ENCODE measurements around the gene GPR148.
"Not testable (repeated sequence)": the region's sequence is repeated elsewhere in the genome, so short reads cannot be mapped to it uniquely, and the experiment has no call there.

The GPR148 gene, protein sequence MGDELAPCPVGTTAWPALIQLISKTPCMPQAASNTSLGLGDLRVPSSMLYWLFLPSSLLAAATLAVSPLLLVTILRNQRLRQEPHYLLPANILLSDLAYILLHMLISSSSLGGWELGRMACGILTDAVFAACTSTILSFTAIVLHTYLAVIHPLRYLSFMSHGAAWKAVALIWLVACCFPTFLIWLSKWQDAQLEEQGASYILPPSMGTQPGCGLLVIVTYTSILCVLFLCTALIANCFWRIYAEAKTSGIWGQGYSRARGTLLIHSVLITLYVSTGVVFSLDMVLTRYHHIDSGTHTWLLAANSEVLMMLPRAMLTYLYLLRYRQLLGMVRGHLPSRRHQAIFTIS

DNA sequence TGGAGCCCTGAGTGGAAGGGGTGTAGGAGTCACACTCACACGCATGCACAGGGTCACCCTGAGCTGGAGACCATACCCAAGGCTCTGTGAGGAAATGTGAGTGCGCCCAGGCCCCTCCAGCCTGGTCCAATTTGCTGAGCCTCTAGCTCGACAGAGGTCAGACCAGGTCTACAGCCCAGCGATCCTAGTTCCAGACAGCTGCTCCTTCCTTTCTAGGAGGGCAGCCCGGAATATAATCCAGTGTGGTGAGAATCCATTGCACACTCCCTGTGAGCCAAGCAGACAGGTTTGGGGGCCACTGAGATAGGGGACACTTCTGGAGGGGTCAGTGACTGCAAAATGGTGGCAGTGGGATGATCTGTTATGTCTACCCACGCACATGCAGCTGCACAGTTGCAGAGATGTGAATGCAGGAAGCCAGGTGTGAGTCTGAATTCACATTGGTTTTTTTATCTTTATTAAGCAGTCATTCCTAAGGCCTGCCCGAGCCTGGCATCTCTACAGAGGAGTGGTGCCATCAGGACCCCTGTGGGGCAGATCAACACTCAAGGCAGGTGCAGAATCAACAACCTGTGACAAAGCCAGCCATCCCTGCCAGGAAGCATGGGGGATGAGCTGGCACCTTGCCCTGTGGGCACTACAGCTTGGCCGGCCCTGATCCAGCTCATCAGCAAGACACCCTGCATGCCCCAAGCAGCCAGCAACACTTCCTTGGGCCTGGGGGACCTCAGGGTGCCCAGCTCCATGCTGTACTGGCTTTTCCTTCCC is at the start of gene GPR148:
Gene GPR148, plus strand, starts transcription at position 522 of the 768 bp plus-strand sequence. Its CDS starts 82 bp downstream, at position 604.
- in situ Hi-C loops (cut with HindIII; ENCODE audit: low sequenced_read_pairs): no loop called here

DNA sequence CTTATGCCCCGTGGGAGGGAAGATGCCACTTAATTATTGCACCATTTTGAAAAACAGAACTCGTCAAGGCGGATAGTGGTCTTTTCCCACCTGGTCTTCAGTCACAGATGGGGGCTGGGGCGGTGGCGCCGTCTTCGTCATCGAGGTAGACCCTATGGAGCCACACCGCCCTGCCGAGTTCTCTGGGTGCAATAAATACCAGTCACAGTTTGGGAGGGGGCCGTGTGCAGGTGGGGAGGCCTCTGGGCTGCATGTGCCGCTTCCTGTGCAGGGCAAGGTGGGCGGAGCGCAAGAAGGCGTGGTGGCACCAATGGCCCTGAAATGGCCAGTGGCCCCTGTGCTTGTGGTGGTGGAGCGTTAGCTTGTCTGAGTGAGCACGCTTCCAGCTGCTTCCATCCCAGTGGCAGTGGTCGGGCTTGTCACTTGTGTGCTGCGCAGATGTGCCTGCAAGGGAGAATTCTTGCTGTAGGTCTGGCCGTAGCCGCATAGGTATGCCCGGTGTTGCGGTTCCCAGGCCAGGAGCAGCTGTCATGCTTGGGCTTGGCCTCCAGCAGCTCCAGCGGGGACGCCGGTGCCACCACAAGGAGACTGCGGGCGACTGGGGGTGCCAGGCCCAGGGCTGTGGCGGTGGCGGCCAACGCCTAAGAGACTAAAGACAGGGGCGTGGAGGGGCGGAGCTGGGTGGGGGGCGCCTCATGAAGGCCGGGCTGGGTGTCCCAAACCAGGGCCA is 36.7 kb upstream of the GPR148 start:
- in situ Hi-C loops (cut with HindIII; ENCODE audit: low sequenced_read_pairs): not testable (repeated sequence)

DNA sequence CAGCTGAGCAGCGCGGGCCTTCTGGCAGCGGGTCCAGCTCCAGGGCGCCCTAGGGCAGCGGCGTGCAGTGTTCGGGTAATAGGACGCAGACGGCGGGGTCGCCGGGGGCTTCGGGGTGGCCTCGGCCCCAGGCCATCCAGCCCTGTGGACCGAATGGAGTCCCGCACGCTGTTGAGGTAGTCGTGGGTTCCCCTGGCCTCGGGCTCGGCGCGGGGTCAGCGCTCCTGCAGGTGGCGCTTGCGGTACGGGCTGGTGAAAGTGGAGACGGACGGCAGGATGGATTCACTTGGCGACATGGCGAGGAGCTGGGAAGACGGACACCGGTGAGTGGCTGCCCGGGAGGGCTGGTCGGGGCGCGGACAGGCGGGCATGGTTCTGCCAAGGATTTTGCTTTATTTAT is 35.4 kb upstream of the GPR148 start:
- in situ Hi-C loops (cut with HindIII; ENCODE audit: low sequenced_read_pairs): not testable (repeated sequence)

DNA sequence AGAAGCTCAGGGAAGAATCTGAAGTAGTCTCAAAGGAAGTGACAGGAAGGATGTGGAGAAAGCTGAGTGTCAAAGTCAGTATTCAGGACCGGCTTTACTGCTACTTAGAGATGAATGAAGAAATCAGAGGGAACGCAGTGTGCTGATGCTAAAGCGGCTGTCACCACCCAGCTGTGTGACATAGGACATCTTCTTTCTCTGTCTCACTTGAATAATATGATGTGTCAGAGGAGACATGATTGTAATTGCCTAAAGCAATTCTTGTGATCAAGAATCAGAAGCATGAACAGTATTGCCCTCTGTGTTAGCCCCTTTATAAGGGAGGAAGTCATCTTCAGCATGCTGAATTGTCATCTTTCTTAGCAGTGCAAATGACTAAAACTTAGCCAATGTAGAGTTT is 25.6 kb upstream of the GPR148 start:
- in situ Hi-C loops (cut with HindIII; ENCODE audit: low sequenced_read_pairs): not testable (repeated sequence)

DNA sequence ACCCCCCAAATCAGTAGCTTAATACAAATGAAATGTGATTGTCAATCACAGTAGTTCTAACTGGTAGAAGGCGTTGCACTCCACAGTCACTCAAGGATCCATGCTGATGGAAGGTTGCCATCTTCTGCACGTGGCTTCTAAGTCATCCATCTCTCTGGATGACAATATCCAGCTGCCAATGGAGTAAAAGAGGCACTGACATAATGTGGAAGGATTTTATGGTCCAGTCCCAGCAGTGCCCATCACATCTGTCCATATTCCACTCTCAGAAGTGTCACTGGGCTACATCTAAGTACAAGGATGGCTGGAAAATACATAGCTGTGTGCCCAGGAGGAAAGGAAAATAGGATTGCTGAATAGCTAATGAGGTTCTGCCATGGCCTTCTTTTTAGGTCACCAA is 14.1 kb upstream of the GPR148 start:
- in situ Hi-C loops (cut with HindIII; ENCODE audit: low sequenced_read_pairs): not testable (repeated sequence)

DNA sequence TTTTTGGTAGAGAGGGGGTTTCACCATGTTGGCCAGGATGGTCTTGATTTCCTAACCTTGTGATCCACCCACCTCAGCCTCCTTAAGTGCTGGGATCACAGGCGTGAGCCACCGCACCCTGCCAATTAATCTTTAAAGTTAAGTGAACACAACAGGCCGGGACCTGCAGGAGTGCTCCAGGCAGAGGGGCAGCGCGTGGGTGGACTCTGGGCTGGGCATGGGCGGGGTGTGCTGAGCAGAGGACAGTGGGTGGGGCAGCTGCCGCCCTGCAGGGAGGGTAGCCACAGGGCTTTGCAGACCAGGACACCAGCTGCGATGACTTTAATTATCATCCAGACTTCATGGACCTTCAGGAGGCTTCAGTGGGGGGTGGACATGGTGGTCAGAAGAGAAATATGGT is 8.8 kb upstream of the GPR148 start:
- in situ Hi-C loops (cut with HindIII; ENCODE audit: low sequenced_read_pairs): no loop called here

DNA sequence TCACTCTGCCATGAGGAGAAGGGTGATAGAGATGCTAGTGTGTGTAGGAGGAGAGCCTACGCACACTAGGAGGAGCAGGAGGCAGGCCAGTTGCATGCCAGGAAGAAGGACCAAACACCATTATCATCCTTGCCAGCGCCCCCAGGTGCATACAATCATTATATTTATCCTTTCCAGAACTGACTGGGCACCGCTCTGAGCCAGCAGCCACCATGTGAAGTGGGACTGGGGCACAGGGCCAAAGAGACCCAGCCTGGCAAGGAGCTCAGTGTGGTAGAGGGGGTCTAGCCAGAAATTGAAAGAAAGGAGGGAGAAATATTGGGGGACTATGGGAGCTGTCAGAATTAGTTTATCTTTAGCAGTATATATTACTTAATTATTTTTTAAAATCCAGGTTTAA is 8.3 kb upstream of the GPR148 start:
- in situ Hi-C loops (cut with HindIII; ENCODE audit: low sequenced_read_pairs): no loop called here

DNA sequence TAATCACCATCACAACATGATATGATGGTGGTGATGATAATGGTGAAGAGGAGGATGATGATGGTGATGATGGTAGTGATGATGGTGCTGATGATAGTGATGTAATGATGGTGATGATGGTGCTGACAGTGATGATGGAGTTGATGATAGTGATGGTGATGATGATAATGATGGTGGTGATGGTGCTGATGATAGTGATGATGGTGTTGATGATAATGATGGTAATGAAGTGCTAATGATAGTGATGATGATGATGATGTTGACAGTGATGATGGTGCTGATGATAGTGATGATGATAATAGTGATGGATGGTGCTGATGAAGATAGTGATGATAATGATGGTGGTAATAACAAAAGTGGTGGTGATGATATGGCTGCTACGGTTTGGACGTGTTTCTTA is 4.4 kb upstream of the GPR148 start:
- in situ Hi-C loops (cut with HindIII; ENCODE audit: low sequenced_read_pairs): no loop called here

DNA sequence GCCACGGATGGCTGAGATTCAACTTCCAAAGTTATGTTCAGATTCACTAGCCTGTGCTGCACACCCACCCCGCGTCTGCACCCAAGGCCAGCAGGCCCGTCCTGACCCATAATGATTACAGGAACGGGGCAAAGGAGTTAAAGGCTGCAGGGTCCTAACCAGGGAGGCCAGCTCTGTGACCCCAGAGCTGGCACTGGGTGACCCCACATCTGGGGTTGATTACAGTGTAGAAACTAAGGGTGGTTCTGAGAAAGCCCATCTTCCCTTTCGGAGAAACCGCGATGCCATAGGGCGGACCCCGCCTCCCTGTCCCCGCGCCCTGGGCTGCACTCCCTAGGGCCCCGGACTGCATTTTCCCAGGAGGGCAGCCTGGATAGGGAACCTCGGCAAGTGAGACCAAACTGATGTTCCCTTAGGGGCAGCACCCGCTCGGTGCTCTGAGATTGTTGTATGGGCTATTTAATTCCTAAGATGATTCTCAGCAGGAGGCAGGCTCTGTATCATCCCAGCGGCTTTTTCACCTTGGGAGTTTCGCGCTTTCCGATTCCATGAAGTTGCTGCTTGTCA is 2.2 kb upstream of the GPR148 start:
- in situ Hi-C loops (cut with HindIII; ENCODE audit: low sequenced_read_pairs): no loop called here

DNA sequence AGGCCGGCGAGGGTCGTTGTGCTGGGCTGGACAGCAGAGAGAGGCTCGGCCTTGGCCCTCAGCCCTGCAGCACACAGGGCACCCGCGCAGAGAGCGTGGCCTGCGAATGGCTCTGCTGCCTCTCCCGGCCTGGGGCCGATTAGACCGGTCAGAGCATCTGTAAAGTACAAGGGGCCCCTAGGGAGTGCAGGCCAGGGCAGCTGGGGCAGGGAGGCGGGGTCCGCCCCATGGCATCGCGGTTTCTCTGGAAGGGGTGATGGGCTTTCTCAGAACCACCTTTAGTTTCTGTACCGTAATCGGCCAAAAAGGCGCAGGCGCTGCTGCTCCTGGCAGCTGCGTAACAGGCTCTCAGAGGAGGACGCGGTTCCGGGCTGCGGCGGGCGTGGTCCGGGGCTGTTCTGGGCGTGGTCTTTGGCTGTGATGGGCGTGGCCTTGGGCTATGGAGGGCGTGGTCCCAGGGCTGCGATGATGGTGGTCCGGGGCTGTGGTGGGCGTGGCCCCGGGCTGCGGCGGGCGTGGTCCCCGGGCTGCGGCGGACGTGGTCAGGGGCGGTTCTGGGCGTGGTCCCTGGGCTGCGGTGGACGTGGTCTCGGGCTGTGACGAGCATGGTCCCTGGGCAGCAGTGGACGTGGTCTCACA is 1.5 kb upstream of the GPR148 start:
- in situ Hi-C loops (cut with HindIII; ENCODE audit: low sequenced_read_pairs): no loop called here

DNA sequence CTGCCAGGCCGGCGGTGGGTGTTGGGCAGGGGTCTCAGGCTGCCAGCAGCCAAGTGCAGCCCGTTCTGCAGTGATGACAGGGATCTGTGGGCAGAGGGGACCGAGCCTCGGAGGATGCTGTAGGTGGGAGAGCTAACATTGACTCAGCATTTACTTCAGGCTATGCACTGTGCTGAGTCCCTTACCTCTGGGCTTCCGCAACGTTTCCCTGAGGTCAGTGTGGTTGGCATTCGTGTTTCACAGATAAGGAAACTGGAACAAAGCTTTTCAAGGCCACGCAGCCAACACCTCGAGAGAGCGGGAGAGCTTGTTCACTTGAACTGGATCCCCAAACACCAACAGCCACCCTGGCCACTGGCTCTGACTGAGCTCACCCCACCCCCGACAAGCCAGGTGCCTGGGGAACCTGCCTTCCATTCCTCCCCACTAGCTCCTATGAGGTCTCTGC is 839 bp upstream of the GPR148 start:
- in situ Hi-C loops (cut with HindIII; ENCODE audit: low sequenced_read_pairs): no loop called here

DNA sequence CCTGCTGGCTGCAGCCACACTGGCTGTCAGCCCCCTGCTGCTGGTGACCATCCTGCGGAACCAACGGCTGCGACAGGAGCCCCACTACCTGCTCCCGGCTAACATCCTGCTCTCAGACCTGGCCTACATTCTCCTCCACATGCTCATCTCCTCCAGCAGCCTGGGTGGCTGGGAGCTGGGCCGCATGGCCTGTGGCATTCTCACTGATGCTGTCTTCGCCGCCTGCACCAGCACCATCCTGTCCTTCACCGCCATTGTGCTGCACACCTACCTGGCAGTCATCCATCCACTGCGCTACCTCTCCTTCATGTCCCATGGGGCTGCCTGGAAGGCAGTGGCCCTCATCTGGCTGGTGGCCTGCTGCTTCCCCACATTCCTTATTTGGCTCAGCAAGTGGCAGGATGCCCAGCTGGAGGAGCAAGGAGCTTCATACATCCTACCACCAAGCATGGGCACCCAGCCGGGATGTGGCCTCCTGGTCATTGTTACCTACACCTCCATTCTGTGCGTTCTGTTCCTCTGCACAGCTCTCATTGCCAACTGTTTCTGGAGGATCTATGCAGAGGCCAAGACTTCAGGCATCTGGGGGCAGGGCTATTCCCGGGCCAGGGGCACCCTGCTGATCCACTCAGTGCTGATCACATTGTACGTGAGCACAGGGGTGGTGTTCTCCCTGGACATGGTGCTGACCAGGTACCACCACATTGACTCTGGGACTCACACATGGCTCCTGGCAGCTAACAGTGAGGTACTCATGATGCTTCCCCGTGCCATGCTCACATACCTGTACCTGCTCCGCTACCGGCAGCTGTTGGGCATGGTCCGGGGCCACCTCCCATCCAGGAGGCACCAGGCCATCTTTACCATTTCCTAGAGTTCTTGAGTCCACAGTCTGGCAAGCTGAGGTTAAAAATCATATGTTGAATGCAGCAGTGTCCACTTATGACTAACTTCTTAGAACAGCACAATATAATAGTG is 741 bp downstream of the GPR148 start:
- in situ Hi-C loops (cut with HindIII; ENCODE audit: low sequenced_read_pairs): no loop called here

DNA sequence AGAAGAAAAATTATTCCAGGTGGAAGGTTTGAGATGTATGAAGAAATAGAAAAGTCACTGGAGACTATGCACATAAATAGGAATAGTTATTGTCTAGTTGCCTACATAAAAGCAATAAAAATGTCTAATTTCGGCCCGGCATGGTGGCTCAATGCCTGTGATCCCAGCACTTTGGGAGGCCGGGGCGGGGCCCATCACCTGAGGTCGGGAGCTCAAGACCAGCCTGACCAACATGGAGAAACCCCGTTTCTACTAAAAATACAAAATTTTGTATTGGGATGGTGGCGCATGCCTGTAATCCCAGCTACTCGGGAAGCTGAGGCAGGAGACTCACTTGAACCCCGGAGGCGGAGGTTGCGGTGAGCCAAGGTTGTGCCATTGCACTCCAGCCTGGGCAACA is 3.4 kb downstream of the GPR148 start:
- in situ Hi-C loops (cut with HindIII; ENCODE audit: low sequenced_read_pairs): not testable (repeated sequence)

DNA sequence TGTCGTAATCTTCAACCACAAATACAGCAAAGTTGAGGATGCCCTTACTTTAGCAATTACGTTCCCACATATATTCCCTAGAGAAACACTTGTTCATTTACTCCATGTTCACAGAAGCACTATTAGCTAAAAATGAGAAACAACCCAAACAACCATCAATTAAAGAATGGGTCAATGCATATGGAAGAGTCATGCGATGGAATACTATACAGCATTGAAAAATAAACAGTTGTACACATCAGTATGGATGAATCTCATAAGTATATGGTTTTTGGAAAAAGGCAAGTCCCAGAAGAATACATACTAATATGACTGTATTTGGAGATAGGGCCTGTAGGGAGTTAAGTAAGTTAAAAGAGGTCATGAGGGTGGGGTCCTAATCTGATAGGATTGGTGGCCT is 6.3 kb downstream of the GPR148 start:
- in situ Hi-C loops (cut with HindIII; ENCODE audit: low sequenced_read_pairs): no loop called here

DNA sequence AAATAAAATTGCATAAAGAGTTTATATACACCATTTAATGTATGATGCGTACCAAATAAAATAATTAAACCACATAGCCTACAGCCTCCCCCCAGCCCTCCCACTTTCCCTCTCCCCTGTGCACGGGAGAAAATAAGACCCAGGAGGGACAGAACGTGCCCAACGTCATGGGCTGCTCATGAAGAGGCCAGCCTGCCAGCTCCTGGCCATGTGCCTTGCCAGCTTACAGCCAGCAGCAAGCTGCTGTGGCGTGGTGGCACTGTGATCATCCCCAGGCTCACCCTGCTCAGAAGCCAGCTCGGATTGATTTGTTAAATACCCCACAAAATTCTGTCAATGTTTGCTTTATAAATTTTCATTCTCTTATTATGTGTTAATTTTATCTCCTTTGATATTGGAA is 7.6 kb downstream of the GPR148 start:
- in situ Hi-C loops (cut with HindIII; ENCODE audit: low sequenced_read_pairs): no loop called here

DNA sequence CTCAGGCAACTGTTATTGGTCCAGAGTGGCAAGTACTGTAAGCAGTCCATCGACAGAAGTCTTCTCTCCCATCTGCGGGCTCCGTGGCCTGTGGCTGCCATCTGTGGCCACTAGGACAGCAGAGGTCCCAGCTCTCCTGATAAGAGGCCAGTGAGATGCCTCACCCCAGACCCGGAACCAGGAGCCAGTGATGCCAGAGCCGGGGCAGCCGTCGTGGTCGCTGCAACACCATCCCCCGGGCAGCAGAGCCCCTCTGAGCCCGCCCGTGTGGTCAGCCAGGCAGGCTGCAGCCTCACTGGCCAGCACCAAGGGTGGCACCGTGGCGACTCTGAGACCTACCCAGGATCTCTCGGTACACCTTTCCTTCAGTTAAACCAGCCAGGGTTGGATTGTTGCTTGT is 8.7 kb downstream of the GPR148 start:
- in situ Hi-C loops (cut with HindIII; ENCODE audit: low sequenced_read_pairs): no loop called here

DNA sequence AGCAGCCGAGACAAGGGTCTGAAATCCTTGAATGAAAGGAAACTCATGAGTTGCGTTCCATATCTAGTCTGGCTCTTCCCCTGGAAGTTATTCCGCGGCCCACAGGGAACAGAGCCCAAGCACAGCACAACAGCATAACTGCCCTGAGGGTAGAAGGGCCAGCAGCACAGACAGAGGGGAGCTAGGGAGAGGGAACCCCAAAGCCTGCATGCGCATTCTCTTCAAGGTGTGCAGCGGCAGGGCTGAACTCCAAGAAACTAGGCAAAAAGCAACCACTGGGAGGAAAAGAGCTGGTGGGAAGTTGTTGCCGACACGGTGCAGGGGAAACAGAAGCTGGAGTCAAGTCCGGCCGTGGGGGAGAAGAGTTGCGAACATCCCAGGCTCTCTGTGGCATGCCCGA is 11.8 kb downstream of the GPR148 start:
- in situ Hi-C loops (cut with HindIII; ENCODE audit: low sequenced_read_pairs): no loop called here

DNA sequence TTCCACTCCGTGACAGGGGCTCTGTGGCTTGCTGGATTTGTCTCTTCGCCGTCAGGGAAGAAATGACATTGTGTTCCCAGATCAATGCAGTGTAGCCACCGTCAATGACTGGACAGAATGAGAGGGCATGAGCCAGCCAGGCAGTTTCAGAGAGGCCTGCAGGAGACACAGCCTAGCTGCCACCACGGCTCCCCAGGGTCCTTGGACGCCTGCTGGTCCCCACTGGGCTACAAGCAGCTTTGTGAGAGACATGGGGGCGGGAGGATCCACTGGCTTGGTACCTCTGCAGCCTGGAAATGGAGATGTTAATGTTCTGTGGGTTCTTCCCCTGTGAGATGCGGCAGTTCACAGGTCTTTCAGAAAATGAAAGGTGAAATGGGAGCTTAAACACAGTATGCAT is 14.4 kb downstream of the GPR148 start:
- in situ Hi-C loops (cut with HindIII; ENCODE audit: low sequenced_read_pairs): no loop called here

DNA sequence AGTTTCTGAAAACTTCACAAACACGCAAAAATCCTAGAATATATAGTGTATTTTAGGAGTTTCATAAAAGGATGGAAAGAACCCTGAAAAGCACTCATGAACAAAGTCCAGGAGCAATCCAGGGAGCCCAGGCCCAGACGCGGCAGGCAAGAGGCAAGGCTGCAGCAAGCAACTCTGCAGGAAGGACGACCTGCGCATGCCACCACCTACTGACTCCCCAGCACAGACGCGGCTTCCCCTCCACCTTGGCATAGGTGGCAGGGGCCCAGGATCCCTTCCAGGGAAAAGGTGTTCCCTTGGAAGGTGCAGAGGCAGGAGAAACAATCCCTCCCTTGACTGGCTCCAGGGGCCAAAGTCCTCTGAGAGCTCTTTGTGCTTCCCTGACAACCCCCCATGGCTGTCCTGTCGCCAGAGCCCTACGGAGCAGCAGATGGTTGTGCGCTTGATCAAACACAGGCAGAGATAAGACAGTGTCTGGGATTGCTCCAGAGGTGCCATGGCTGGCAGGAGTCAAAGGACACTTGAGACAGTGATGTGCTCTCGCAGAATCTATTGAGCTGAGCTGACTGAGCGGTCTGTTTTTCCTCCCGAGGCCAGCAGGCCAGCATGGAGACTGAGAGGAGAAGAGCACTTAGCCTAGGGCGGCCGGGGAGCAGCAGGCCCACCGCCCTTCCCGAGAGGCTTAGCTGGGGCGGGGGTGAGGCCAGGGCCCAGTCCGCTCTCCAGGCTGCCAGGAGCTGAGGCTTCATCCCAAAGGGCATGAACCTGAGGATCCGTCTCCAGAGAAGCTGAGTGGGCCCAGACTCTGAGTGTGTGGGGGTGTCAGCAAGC is 15.6 kb downstream of the GPR148 start:
- in situ Hi-C loops (cut with HindIII; ENCODE audit: low sequenced_read_pairs): no loop called here
